IMR-90 (cell line): ENCODE measurements around the gene ARHGAP35. TPM values are rescaled to one million over a fixed set of nuclear protein-coding genes. Genes with fewer than 3 reads are reported as not detected.
A peak's percentile ranks its signal among the peaks of the same experiment; 100 is the strongest.

Experiments
- ATAC-seq: fragments of 200-7000 bp; cut with Tn5 transposase; 2 replicates; pipeline ENCODE4 v1.9.1; 2020; ENCODE audit warnings: low read depth, mild to moderate bottlenecking, moderate library complexity
- BruUV-seq: library from RNA; stranded (reverse); fragments of 400-500 nt; replicated peaks from 2 replicates; lab custom pipeline; 2021; lab: Mats Ljungman, UMichigan
- CTCF ChIA-PET: fragments of 300-600 bp; formaldehyde crosslinking; extraction: SDS; loops from one replicate; lab custom pipeline; 2021; ENCODE audit warnings: antibody characterized with exemption; lab: Yijun Ruan, JAX
- POLR2A ChIA-PET: fragments of 300-600 bp; sonication (Branson Sonifier 250); formaldehyde crosslinking; loops from one replicate; lab custom pipeline; 2022; ENCODE audit warnings: antibody characterized with exemption; ENCODE audit not compliant: unreplicated experiment; lab: Charles Lee
- DNase-seq: peaks from one replicate; pipeline ENCODE4 v3.0.0; 2013
- H2AFZ ChIP-seq: replicated peaks from 2 replicates; pipeline ENCODE3; 2013; ENCODE audit warnings: low read length, mild to moderate bottlenecking; ENCODE audit not compliant: poor library complexity
- H2AK5ac ChIP-seq: 2 replicates; pipeline ENCODE4 v1.6.1; 2013; ENCODE audit warnings: low read depth, low read length, inconsistent platforms
- H2AK9ac ChIP-seq: replicated peaks from 2 replicates; pipeline ENCODE3; 2013; ENCODE audit warnings: mild to moderate bottlenecking, low read depth, low read length, moderate library complexity; ENCODE audit not compliant: poor library complexity
- H2BK120ac ChIP-seq: 2 replicates; pipeline ENCODE4 v1.6.1; 2013; ENCODE audit warnings: low read depth, low read length, inconsistent platforms
- H2BK15ac ChIP-seq: 3 replicates; pipeline ENCODE4 v1.6.1; 2013; ENCODE audit warnings: low read depth, low read length, inconsistent platforms
- H2BK20ac ChIP-seq: 2 replicates; pipeline ENCODE4 v1.6.1; 2013; ENCODE audit warnings: low read depth, mild to moderate bottlenecking, inconsistent platforms, low read length, moderate library complexity
- H2BK5ac ChIP-seq: 2 replicates; pipeline ENCODE4 v1.6.1; 2013; ENCODE audit warnings: mild to moderate bottlenecking, low read depth, low read length, inconsistent platforms; ENCODE audit not compliant: poor library complexity, severe bottlenecking
- H3K14ac ChIP-seq: replicated peaks from 2 replicates; pipeline ENCODE4 v1.6.1; 2013; ENCODE audit warnings: low read depth, low read length, inconsistent platforms
- H3K18ac ChIP-seq: 2 replicates; pipeline ENCODE4 v1.6.1; 2013; ENCODE audit warnings: low read depth, low read length, control low read depth
- H3K23ac ChIP-seq: 2 replicates; pipeline ENCODE4 v1.6.1; 2013; ENCODE audit warnings: low read depth, low read length, inconsistent platforms
- H3K27ac ChIP-seq: 2 replicates; pipeline ENCODE4 v1.5.1; 2013; ENCODE audit warnings: mild to moderate bottlenecking, control low read depth, low read length; ENCODE audit not compliant: insufficient read depth
- H3K27me3 ChIP-seq: 2 replicates; pipeline ENCODE4 v1.6.1; 2013; ENCODE audit warnings: low read length; ENCODE audit not compliant: control insufficient read depth, insufficient read depth
- H3K36me3 ChIP-seq: 2 replicates; pipeline ENCODE4 v1.6.1; 2013; ENCODE audit warnings: low read length, mixed read lengths; ENCODE audit not compliant: control insufficient read depth, insufficient read depth
- H3K4ac ChIP-seq: 2 replicates; pipeline ENCODE4 v1.6.1; 2013; ENCODE audit warnings: low read depth, low read length, inconsistent platforms
- H3K4me1 ChIP-seq: 2 replicates; pipeline ENCODE4 v1.6.1; 2013; ENCODE audit warnings: low read length, mixed read lengths; ENCODE audit not compliant: control insufficient read depth, insufficient read depth
- H3K4me2 ChIP-seq: 2 replicates; pipeline ENCODE4 v1.6.1; 2013; ENCODE audit warnings: low read depth, mild to moderate bottlenecking, control low read depth, low read length, moderate library complexity
- H3K4me3 ChIP-seq: 2 replicates; pipeline ENCODE4 v1.5.1; 2013; ENCODE audit warnings: low read depth, mild to moderate bottlenecking, control low read depth, low read length, moderate library complexity; ENCODE audit not compliant: insufficient read depth
- H3K56ac ChIP-seq: 2 replicates; pipeline ENCODE4 v1.6.1; 2013; ENCODE audit warnings: low read length, inconsistent platforms; ENCODE audit not compliant: insufficient read depth; ENCODE audit errors: extremely low read depth
- H3K79me1 ChIP-seq, 2 experiments: 2 replicates each; pipeline ENCODE4 v1.6.1; 2013; ENCODE audit warnings: low read length in 2 of 2, inconsistent platforms in 1 of 2, low read depth in 1 of 2
- H3K9ac ChIP-seq: 2 replicates; pipeline ENCODE4 v1.6.1; 2013; ENCODE audit warnings: low read depth, low read length, control low read depth
- H3K9me1 ChIP-seq: 2 replicates; pipeline ENCODE4 v1.6.1; 2013; ENCODE audit warnings: low read length, inconsistent platforms; ENCODE audit not compliant: insufficient read depth
- H3K9me3 ChIP-seq: 2 replicates; pipeline ENCODE4 v1.6.1; 2013; ENCODE audit warnings: low read length; ENCODE audit not compliant: control insufficient read depth, insufficient read depth
- H4K20me1 ChIP-seq: 2 replicates; pipeline ENCODE4 v1.6.1; 2013; ENCODE audit warnings: low read length, inconsistent platforms; ENCODE audit not compliant: insufficient read depth
- H4K5ac ChIP-seq: 2 replicates; pipeline ENCODE4 v1.6.1; 2013; ENCODE audit warnings: mild to moderate bottlenecking, low read depth, low read length, control low read depth
- H4K8ac ChIP-seq, 2 experiments: 2 replicates each; pipeline ENCODE4 v1.6.1; 2013; ENCODE audit warnings: low read depth in 2 of 2, low read length in 2 of 2, control low read depth in 1 of 2, inconsistent platforms in 1 of 2
- H4K91ac ChIP-seq: 2 replicates; pipeline ENCODE4 v1.6.1; 2013; ENCODE audit warnings: low read depth, low read length, inconsistent platforms; ENCODE audit not compliant: insufficient read depth
- BHLHE40 ChIP-seq: fragments of 150-350 bp; IDR thresholded peaks from 2 replicates; pipeline ENCODE4 v1.6.1; 2016; ENCODE audit warnings: mild to moderate bottlenecking, low read depth, low read length
- CEBPB ChIP-seq: IDR thresholded peaks from 2 replicates; pipeline ENCODE4 v1.6.1; 2012; ENCODE audit warnings: low read depth, low read length, improper control_type of control experiment
- CHD1 ChIP-seq: IDR thresholded peaks from 2 replicates; pipeline ENCODE4 v1.6.1; 2012; ENCODE audit warnings: low read depth, low read length, improper control_type of control experiment
- CTCF ChIP-seq: conservative IDR thresholded peaks from 2 replicates; pipeline ENCODE4 v1.5.1; 2012; ENCODE audit warnings: mild to moderate bottlenecking, low read depth, low read length, improper control_type of control experiment
- MAFK ChIP-seq: IDR thresholded peaks from 2 replicates; pipeline ENCODE4 v1.6.1; 2012; ENCODE audit warnings: low read depth, low read length, improper control_type of control experiment
- MAZ ChIP-seq: IDR thresholded peaks from 2 replicates; pipeline ENCODE4 v1.6.1; 2012; ENCODE audit warnings: low read depth, mild to moderate bottlenecking, low read length, improper control_type of control experiment, moderate library complexity, borderline replicate concordance
- MXI1 ChIP-seq: IDR thresholded peaks from 2 replicates; pipeline ENCODE4 v1.6.1; 2012; ENCODE audit warnings: low read depth, mild to moderate bottlenecking, low read length, moderate library complexity, borderline replicate concordance
- NFE2L2 ChIP-seq: fragments of 150-350 bp; IDR thresholded peaks from 2 replicates; pipeline ENCODE4 v1.6.1; 2016; ENCODE audit warnings: low read depth, mild to moderate bottlenecking, low read length
- RAD21 ChIP-seq: IDR thresholded peaks from 2 replicates; pipeline ENCODE4 v1.6.1; 2012; ENCODE audit warnings: low read length, improper control_type of control experiment
- RCOR1 ChIP-seq: IDR thresholded peaks from 2 replicates; pipeline ENCODE4 v1.6.1; 2012; ENCODE audit warnings: mild to moderate bottlenecking, low read length, improper control_type of control experiment; ENCODE audit not compliant: insufficient replicate concordance
- RFX5 ChIP-seq: IDR thresholded peaks from 2 replicates; pipeline ENCODE4 v1.8.0; 2012; ENCODE audit warnings: low read depth, mild to moderate bottlenecking, low read length, moderate library complexity
- SMC3 ChIP-seq: fragments of 150-350 bp; IDR thresholded peaks from 2 replicates; pipeline ENCODE4 v1.6.1; 2016; ENCODE audit warnings: low read depth, mild to moderate bottlenecking, antibody characterized with exemption, low read length, moderate library complexity
- USF2 ChIP-seq: fragments of 150-350 bp; IDR thresholded peaks from 2 replicates; pipeline ENCODE4 v1.6.1; 2017; ENCODE audit warnings: mild to moderate bottlenecking, antibody characterized with exemption, low read length, low read depth
- WGBS, 2 experiments: methylation state at CpG; one replicate each; pipeline versions ENCODE4 v1.1.5 to v1.1.7; 2013; ENCODE audit warnings: missing lambda C conversion rate in 2 of 2; ENCODE audit not compliant: insufficient read length in 1 of 2; ENCODE audit errors: extremely low coverage in 2 of 2; 5-methylcytosine and 5-hydroxymethylcytosine counted together
- dilution Hi-C: fragments of 300-500 bp; cut with HindIII; formaldehyde crosslinking; loops from one replicate; pipeline ENCODE4 v1.14.3; 2018; ENCODE audit warnings: low sequenced_read_pairs; ENCODE audit not compliant: unreplicated experiment
- in situ Hi-C: fragments of 300-500 bp; cut with MboI; formaldehyde crosslinking; loops from 3 replicates; pipeline ENCODE4 v1.14.3; 2019; ENCODE audit warnings: low sequenced_read_pairs, inconsistent platforms, mixed read lengths
- intact Hi-C: fragments of 100-400 bp; cut with micrococcal nuclease; formaldehyde crosslinking; loops from 2 replicates; pipeline ENCODE4 v1.10.0; 2022
- polyA plus RNA-seq, 3 experiments: library from polyadenylated mRNA; depleted of rRNA; stranded (reverse); fragments of >200 nt; gene quantifications; 2 replicates each; pipeline ENCODE4 v1.2.3, GENCODE V29; 2012; ENCODE audit warnings: low replicate concordance in 1 of 3
- total RNA-seq: library from RNA; depleted of rRNA; stranded (reverse); fragments of >200 nt; gene quantifications from 2 replicates; pipeline ENCODE4 v1.2.3, GENCODE V29; 2012

The ARHGAP35 gene
- total and polyA plus RNA-seq, 2 of the 4 experiments (the other 2 are of a cell fraction), result 16.4 to 29.0 TPM

DNA sequence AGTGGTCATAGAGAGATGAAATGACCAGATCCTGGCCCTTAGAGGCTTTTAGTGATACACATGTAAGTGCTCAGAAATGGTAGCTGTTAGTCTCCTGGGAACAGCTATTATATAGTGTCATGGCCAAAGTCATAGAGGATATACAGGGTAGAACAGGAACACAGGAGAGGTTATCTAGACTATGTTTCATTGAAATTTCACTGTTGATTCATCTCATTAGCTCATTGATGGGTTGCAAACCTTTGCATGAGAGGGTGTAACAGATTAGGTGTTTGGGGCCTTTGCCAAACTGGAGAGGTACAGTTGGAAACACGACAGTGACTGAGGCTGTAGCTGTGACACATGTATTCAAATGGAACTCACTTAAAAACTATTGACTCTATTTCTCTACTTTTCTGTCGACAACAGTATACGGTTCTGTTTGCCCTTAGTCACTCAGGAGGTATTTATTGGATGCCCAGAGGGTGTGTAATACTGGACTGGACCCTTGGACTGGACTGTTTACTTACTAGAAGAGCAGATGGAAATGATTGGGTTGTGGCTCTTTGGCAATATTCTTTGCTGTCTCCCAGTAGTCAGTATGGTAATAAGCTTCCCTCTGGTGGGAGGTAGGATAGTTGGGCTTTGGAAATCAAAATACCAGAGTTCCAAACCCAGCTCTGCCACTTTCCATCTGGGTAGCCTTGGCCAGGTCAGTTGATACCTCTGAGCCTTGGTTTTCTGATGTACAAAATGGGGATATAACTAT, 29.8 kb downstream of the ARHGAP35 start:
- no peak overlapping the region for H2AK9ac ChIP-seq
- CTCF ChIA-PET, result interaction anchor here (0.5 to 1.4 kb wide), 2 partner anchors 100 to 270 kb away, joined by 4 to 6 read pairs; no protein-coding TSS in a partner anchor
- peak overlapping the region; percentile 35 for H3K4me2 ChIP-seq
- no peak overlapping the region for H4K5ac ChIP-seq
- peaks cover 6% of the 10 kb centered on the region for H3K4me1 ChIP-seq
- peak overlapping the region; percentile 52 for H2BK5ac ChIP-seq
- H2AFZ ChIP-seq, result no peak overlapping the region
- peak overlapping the region; percentile 65 for H3K14ac ChIP-seq
- no peaks in the 10 kb centered on the region for H3K9me3 ChIP-seq
- H4K8ac ChIP-seq, result peak overlapping the region in 1 of 2 experiments; percentile 45; a peak in 2 of 4 replicates
- H3K79me1 ChIP-seq, result peaks cover 28 to 78% of the 10 kb centered on the region in 2 experiments
- H3K4ac ChIP-seq, result peak overlapping the region; percentile 71
- peaks cover 21% of the 10 kb centered on the region for H3K9me1 ChIP-seq
- H2AK5ac ChIP-seq, result peak overlapping the region; percentile 25; the same call in 1 of the 2 replicates
- H2BK15ac ChIP-seq, result peak overlapping the region; percentile 71; the same call in 2 of the 3 replicates
- H3K23ac ChIP-seq, result peak overlapping the region; percentile 61; the same call in 1 of the 2 replicates
- in situ Hi-C loops, result no loop called here
- intact Hi-C loops, result no loop called here
- no peak overlapping the region for H3K9ac ChIP-seq
- no TSS peak for BruUV-seq
- peak; percentile 97 for ATAC-seq
- H3K36me3 ChIP-seq, result no peaks in the 10 kb centered on the region
- peak overlapping the region; percentile 57 for H3K27ac ChIP-seq
- no peak overlapping the region for H3K18ac ChIP-seq
- no peak overlapping the region for H3K4me3 ChIP-seq
- WGBS, 2 experiments, result no CpG with 5 or more reads among the region's 3 CpGs
- H4K91ac ChIP-seq, result peak overlapping the region; percentile 30; the same call in 1 of the 2 replicates
- POLR2A ChIA-PET, result no interaction called here
- H3K27me3 ChIP-seq, result no peaks in the 10 kb centered on the region
- H2BK20ac ChIP-seq, result peak overlapping the region; percentile 73
- dilution Hi-C loops, result no loop called here
- H4K20me1 ChIP-seq, result peaks cover 19% of the 10 kb centered on the region
- H3K56ac ChIP-seq, result no peak overlapping the region
- peak; percentile 92 for DNase-seq
- H2BK120ac ChIP-seq, result peak overlapping the region; percentile 57
- TF ChIP-seq RCOR1 (no peak), CEBPB (peak; percentile 77), MAZ (no peak), NFE2L2 (0 out of 2 replicates have a peak, but pooled peaks have one; percentile 44), RAD21 (peak; percentile 11; the same call in 1 of the 2 replicates), USF2 (no peak), CHD1 (no peak), MAFK (no peak), BHLHE40 (no peak; the same call in 1 of the 2 replicates), CTCF (no peak), RFX5 (no peak; the same call in 1 of the 2 replicates), MXI1 (no peak), SMC3 (0 out of 2 replicates have a peak, but pooled peaks have one; percentile 7)
